Hepatocyte (in vitro differentiated cells): Measurements from ENCODE around the gene CACTIN.

Experiments used
- CTCF ChIP-seq: fragments of 200-600 bp; sonication (generic); IDR thresholded peaks from 2 replicates; pipeline ENCODE4 v1.5.1; 2016; ENCODE audit warnings: antibody characterized with exemption, mild to moderate bottlenecking; ENCODE audit not compliant: poor library complexity
- EZH2 ChIP-seq: fragments of 200-600 bp; sonication (generic); IDR thresholded peaks from 2 replicates; pipeline ENCODE4 v1.6.1; 2016; ENCODE audit warnings: antibody characterized with exemption, mild to moderate bottlenecking, borderline replicate concordance
- EZH2phosphoT487 ChIP-seq: fragments of 200-600 bp; sonication (generic); IDR thresholded peaks from one replicate; pipeline ENCODE4 v1.6.1; 2018; ENCODE audit warnings: antibody characterized with exemption, mild to moderate bottlenecking, low read depth, moderate library complexity; ENCODE audit not compliant: unreplicated experiment, severe bottlenecking

DNA sequence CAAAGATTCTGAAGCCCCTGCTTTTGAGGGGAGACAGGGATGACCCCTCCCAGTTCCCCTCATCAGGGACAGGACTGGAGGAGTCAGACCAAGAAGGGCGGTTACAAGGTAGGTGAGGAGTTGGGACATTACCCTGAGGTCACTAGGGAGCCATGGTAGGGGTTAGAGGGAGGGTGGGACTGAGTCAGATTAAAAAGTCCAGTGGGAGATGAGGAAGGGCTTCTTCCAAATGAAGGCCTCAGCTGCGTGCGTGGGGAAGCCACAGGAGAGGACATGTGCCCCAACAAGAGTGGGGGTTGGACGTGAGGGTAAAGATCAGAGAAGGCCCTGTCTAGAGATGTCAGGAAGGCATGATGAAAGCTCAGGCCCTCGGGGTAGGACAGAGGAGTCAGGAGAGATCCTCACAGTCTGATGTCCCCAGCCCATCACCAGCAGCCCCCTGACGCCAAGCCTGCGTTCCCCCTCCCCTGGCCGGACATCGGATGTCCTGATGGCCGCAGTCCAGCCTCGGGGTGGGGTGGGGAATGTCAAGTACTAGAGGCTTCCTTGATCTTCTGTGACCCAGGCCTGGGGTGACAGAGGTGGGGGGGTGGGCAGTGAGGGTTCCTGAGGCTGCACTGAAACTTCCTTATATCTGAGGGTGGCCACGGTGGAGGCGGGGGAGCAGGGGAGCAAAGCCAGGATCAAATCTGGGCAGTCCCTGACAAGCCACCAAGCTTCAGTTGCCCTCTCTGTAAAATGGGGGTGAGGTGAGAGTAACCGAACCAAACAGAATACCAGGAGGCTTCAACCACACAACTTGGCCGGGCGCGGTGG lies 62.7 kb downstream of the CACTIN start:
- TF ChIP-seq CTCF (no peak), EZH2 (no peak), EZH2phosphoT487 (no peak)
